Spleen (tissue), 11 donors: ENCODE measurements around the gene DENND1A. TPM values are rescaled to one million over a fixed set of nuclear protein-coding genes. Genes with fewer than 3 reads are reported as not detected.
A peak's percentile ranks its signal among the peaks of the same experiment; 100 is the strongest.

ENCODE experiments used
- DNase-seq: peaks from one replicate; pipeline ENCODE4 v3.0.0-alpha.2; 2020
- H3K27ac ChIP-seq, 8 donors: fragments of 200-600 bp; sonication (generic) in 7 of 8; 1 replicate in 4 of 8; 2 replicates in 4 of 8; pipeline versions ENCODE4 v1.5.0 to v1.8.0; 2016 to 2021; ENCODE audit warnings: inconsistent platforms in 4 of 8, mild to moderate bottlenecking in 4 of 8, moderate library complexity in 1 of 8
- H3K27me3 ChIP-seq, 7 donors: fragments of 200-600 bp; sonication (generic) in 6 of 7; replicated peaks in 1 of 7; 1 replicate in 4 of 7; 2 replicates in 3 of 7; pipeline versions ENCODE4 v1.5.0 to v1.8.0; 2016 to 2021; ENCODE audit warnings: inconsistent platforms in 3 of 7, mild to moderate bottlenecking in 1 of 7
- H3K36me3 ChIP-seq, 6 donors: fragments of 200-600 bp; sonication (generic) in 5 of 6; 1 replicate in 4 of 6; 2 replicates in 2 of 6; pipeline versions ENCODE4 v1.5.0 to v1.8.0; 2016 to 2021; ENCODE audit warnings: inconsistent platforms in 2 of 6
- H3K4me1 ChIP-seq, 6 donors: fragments of 200-600 bp; sonication (generic) in 5 of 6; 1 replicate in 3 of 6; 2 replicates in 3 of 6; pipeline versions ENCODE4 v1.5.0 to v1.8.0; 2016 to 2021; ENCODE audit warnings: inconsistent platforms in 3 of 6
- H3K4me3 ChIP-seq, 8 donors: fragments of 200-600 bp; sonication (generic) in 7 of 8; 1 replicate in 4 of 8; 2 replicates in 4 of 8; pipeline versions ENCODE4 v1.5.0 to v1.8.0; 2016 to 2021; ENCODE audit warnings: inconsistent platforms in 4 of 8, mild to moderate bottlenecking in 4 of 8, moderate library complexity in 2 of 8
- H3K9me3 ChIP-seq, 8 donors: fragments of 200-600 bp; sonication (generic) in 7 of 8; 1 replicate in 4 of 8; 2 replicates in 4 of 8; pipeline versions ENCODE4 v1.5.0 to v1.8.0; 2016 to 2021; ENCODE audit warnings: inconsistent platforms in 4 of 8
- CTCF ChIP-seq, 11 experiments: fragments of 200-600 bp in 7 of 11; fragments of 450-650 bp in 4 of 11; sonication (generic) in 4 of 11; IDR thresholded peaks in 8 of 11; conservative IDR thresholded peaks in 3 of 11; 1 replicate in 7 of 11; 2 replicates in 4 of 11; pipeline versions ENCODE4 v1.4.0 to v1.8.0; 2016 to 2021; ENCODE audit warnings: antibody characterized with exemption in 11 of 11, inconsistent platforms in 4 of 11, mild to moderate bottlenecking in 1 of 11
- POLR2A ChIP-seq, 3 donors: fragments of 450-650 bp; IDR thresholded peaks; one replicate each; pipeline ENCODE4 v1.5.1; 2017; ENCODE audit warnings: antibody characterized with exemption in 3 of 3, mild to moderate bottlenecking in 1 of 3
- POLR2AphosphoS5 ChIP-seq, 3 donors: sonication (generic); formaldehyde crosslinking; IDR thresholded peaks; one replicate each; pipeline ENCODE4 v1.5.1; 2017; ENCODE audit warnings: antibody characterized with exemption in 3 of 3
- WGBS, 5 donors: extraction: QIAGEN DNeasy Blood & Tissue Kit in 3 of 5; methylation state at CpG; one replicate each; pipeline versions ENCODE4 v1.1.5 to v1.1.7; 2013 to 2018; 5-methylcytosine and 5-hydroxymethylcytosine counted together
- intact Hi-C: fragments of 100-400 bp; cut with DNase I; formaldehyde crosslinking; loops from one replicate; pipeline ENCODE4 v1.15.0; 2023; ENCODE audit warnings: low total_unique reads
- polyA plus RNA-seq, 3 donors: library from polyadenylated mRNA; stranded (reverse); fragments of 200-250 nt; gene quantifications; one replicate each; pipeline ENCODE4 v1.2.1, GENCODE V29; 2013
- total RNA-seq, 7 donors: library from RNA; depleted of rRNA in 3 of 7; stranded (reverse); fragments of >200 nt in 3 of 7; fragmentation: NEBNext Ultra II Directional in 4 of 7; extraction: Animal tissue kit (Norgen Biotek cat#: 25700) in 4 of 7; gene quantifications; one replicate each; pipeline versions ENCODE4 v1.1.0 to v1.2.1, GENCODE V29; 2016 to 2021
- donor health status: healthy with polysubstance abuse.
- donor health status: DM: no; HTN: no; CAD: no; lungs with moderate emphysema.
- donor health status: DM: no; HTN: no; CAD: no.
- donor health status: Bipolar disorder and iron deficiency.
- donor health status: healthy.
- donor health status: DM: no; HTN: no; CAD: no.
- donor health status: DM: yes; HTN: yes; CAD: no.

Gene DENND1A
- total and polyA plus RNA-seq, 10 donors: 5.4 to 59.3 (median 48.8) TPM

- DNase-seq: peak; percentile 13
- H3K4me1 ChIP-seq: peaks cover 0 to 8% (median 0%) of the 10 kb centered on the region in 6 donors
- no peak overlapping the region for H3K4me3 ChIP-seq
- H3K9me3 ChIP-seq: peaks cover 0 to 10% (median 0%) of the 10 kb centered on the region in 8 donors
- intact Hi-C loops: no loop called here
- H3K27ac ChIP-seq: no peak overlapping the region
- WGBS, 5 donors: 65 to 87% (median 71%) methylated on average over 2 of the region's 2 CpGs
- TF ChIP-seq CTCF (IDR thresholded peaks at IDR 0.05 in 8 of 11, conservative IDR thresholded peaks at IDR 0.05 in 3 of 11) (no peak), POLR2A (IDR thresholded peaks at IDR 0.05) (no peak), POLR2AphosphoS5 (IDR thresholded peaks at IDR 0.05) (no peak)
- H3K36me3 ChIP-seq: peaks cover 0 to 92% (median 19%) of the 10 kb centered on the region in 6 donors
- no peaks in the 10 kb centered on the region for H3K27me3 ChIP-seq
These were observed 503.5 kb downstream of the DENND1A start for GRCh38 chr9:123426406-123426805.

- whole genome bisulfite sequencing, 5 donors: 83 to 95% (median 92%) methylated on average over 6 of the region's 6 CpGs
- Histone ChIP-seq H3K36me3 (peaks cover 0 to 92% (median 16%) of the 10 kb centered on the region in 6 donors), H3K27ac (no peak overlapping the region), H3K27me3 (no peaks in the 10 kb centered on the region), H3K9me3 (peaks cover 0 to 10% (median 0%) of the 10 kb centered on the region in 8 donors), H3K4me1 (peaks cover 0 to 8% (median 0%) of the 10 kb centered on the region in 6 donors), H3K4me3 (no peak overlapping the region)
- peak; percentile 27 for DNase-seq
- TF ChIP-seq POLR2AphosphoS5 (IDR thresholded peaks at IDR 0.05) (no peak), POLR2A (IDR thresholded peaks at IDR 0.05) (no peak), CTCF (IDR thresholded peaks at IDR 0.05 in 8 of 11, conservative IDR thresholded peaks at IDR 0.05 in 3 of 11) (no peak)
- intact Hi-C loops: no loop called here
These were observed 504.0 kb downstream of the DENND1A start for GRCh38 chr9:123425836-123426365.

GRCh38 chr9:123425261-123425821, 504.6 kb downstream of the DENND1A start:
- no peak overlapping the region for H3K27ac ChIP-seq
- no peaks in the 10 kb centered on the region for H3K27me3 ChIP-seq
- intact Hi-C loops: no loop called here
- H3K9me3 ChIP-seq: peaks cover 0 to 8% (median 0%) of the 10 kb centered on the region in 8 donors
- peaks cover 0 to 8% (median 0%) of the 10 kb centered on the region in 6 donors for H3K4me1 ChIP-seq
- DNase-seq: peak; percentile 48
- TF ChIP-seq POLR2AphosphoS5 (IDR thresholded peaks at IDR 0.05) (no peak), POLR2A (IDR thresholded peaks at IDR 0.05) (no peak), CTCF (IDR thresholded peaks at IDR 0.05 in 8 of 11, conservative IDR thresholded peaks at IDR 0.05 in 3 of 11) (no peak)
- no peak overlapping the region for H3K4me3 ChIP-seq
- H3K36me3 ChIP-seq: peaks cover 0 to 92% (median 14%) of the 10 kb centered on the region in 6 donors
- 90 to 93% (median 92%) methylated on average over 19 to 20 of the region's 20 CpGs for WGBS, 5 donors

- Histone ChIP-seq H3K36me3 (peaks cover 0 to 92% (median 19%) of the 10 kb centered on the region in 6 donors), H3K4me3 (no peak overlapping the region), H3K27me3 (no peaks in the 10 kb centered on the region), H3K9me3 (peaks cover 0 to 8% (median 0%) of the 10 kb centered on the region in 8 donors), H3K27ac (no peak overlapping the region), H3K4me1 (peaks cover 0 to 8% (median 0%) of the 10 kb centered on the region in 6 donors)
- DNase-seq: peak; percentile 36
- no peak for TF ChIP-seq CTCF (IDR thresholded peaks at IDR 0.05 in 8 of 11, conservative IDR thresholded peaks at IDR 0.05 in 3 of 11)
- TF ChIP-seq POLR2A (IDR thresholded peaks at IDR 0.05): no peak
- TF ChIP-seq POLR2AphosphoS5 (IDR thresholded peaks at IDR 0.05): no peak
- intact Hi-C loops: no loop called here
- WGBS, 5 donors: 93 to 97% (median 96%) methylated on average over 6 of the region's 6 CpGs
These were observed 505.2 kb downstream of the DENND1A start for GRCh38 chr9:123424552-123425225.
